Middle frontal gyrus (tissue), 1 donor: ENCODE measurements around the gene MTHFR.
A peak's percentile ranks its signal among the peaks of the same experiment; 100 is the strongest.

ENCODE experiments used
- DNase-seq: peaks from one replicate; pipeline ENCODE4 v3.0.0-alpha.2; 2015; ENCODE audit warnings: low spot score; ENCODE audit errors: extremely low spot score

MTHFR gene

GRCh38 chr1:11805422-11806306, at the start of gene MTHFR, which contains the start of gene CLCN6:
Gene MTHFR, minus strand, starts transcription at chr1:11805964. Its CDS starts 2,848 bp downstream, at chr1:11803116.
Gene CLCN6, plus strand, starts transcription at chr1:11806191. Its CDS starts 72 bp downstream, at chr1:11806263.
- DNase-seq = peak; percentile 94

DNA sequence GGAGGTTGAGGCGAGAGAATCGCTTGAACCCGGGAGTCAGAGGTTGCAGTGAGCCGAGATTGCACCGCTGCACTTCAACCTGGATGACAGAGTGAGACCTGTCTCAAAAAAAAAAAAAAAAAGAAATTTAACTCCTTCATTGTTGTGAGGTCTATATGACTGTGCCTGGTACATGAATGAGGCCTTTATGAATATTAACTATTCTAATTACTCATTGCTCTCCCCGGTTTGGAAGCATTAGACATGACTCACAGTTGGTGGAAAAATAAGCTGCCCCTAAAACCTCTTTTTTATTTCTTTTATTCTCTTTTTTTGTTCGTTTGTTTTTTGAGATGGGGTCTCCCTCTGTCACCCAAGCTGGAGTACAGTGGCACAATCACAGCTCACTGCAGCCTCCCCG, 49.7 kb upstream of the MTHFR start:
- no peak for DNase-seq

GRCh38 chr1:11854519-11854918, 48.8 kb upstream of the MTHFR start:
- no peak for DNase-seq

DNA sequence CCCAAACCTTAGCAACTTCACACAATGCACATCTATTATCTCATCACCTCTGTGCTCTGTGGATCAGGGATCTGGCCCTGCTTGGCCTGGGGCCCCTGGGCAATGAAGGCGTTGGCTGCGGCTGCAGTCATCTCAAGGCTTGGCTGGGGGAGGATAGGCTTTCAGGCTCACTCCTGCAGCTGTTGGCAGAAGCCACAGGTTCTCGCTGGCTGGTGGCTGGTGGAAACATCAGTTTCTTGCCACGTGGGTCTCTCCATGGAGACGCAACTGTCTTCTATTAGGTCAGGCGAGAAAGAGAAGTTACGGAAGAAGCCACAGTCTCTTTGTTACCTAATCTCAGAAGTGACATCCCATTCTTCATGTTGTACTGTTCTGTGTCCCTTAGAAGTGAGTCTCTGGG, 45.4 kb upstream of the MTHFR start:
- no peak for DNase-seq

GRCh38 chr1:11850156-11850555, 44.4 kb upstream of the MTHFR start:
- DNase-seq = no peak

DNA sequence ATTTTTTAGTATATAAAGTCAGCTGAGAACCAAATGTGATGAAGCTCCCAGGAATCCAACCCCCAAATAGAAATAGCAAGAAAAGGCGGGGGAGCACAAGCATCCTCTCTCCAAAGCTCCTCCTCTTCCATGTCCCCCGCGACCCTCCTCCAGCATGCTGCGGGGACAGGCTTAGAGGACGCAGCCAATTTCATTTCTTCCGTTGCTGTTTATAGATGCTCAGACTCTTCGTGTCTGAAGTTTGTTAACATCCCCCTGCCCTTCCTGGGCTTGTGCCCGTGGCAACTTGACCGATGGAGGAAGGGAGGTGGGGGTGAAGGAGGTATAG, 42.6 kb upstream of the MTHFR start:
- no peak for DNase-seq

DNA sequence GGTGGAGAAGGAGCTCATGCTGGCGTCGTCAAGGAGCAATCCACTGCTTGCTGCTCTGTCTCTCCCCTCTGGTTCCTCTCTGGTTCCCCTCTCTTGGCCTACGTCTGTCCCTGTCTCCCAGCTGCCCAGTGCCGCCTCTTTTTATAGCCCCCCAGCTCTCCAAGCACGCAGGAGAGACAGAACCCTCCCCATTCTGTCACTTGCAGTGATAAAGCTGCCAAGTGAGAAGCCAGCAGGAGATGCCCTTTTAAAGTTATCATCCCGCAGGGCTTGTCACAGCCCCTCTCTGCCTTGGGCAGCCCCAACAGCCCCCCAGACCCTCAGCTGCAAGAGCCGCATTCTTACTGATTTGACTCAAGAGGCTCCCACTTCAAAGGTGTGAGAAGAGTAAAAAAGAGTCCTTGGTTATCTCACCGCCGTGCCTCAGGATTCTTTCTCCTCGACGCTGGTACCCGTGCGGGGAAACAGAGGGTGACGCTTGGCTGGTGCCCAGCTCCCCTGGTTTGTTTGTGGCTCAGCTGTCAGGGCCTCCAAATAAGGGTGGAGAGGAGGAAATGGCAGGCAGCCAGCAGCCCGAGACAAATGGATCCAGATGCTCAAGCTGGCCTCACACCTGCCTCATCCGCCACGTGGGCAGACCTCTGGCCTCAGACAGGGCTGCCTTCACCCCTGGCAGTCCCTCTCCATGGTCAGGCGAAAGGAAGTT, 42.1 kb upstream of the MTHFR start, which contains the start of gene NPPA:
Gene NPPA (minus strand): TSS at position 117 of the 706 bp plus-strand sequence. CDS start 99 bp downstream, at position 18.
- no peak for DNase-seq

DNA sequence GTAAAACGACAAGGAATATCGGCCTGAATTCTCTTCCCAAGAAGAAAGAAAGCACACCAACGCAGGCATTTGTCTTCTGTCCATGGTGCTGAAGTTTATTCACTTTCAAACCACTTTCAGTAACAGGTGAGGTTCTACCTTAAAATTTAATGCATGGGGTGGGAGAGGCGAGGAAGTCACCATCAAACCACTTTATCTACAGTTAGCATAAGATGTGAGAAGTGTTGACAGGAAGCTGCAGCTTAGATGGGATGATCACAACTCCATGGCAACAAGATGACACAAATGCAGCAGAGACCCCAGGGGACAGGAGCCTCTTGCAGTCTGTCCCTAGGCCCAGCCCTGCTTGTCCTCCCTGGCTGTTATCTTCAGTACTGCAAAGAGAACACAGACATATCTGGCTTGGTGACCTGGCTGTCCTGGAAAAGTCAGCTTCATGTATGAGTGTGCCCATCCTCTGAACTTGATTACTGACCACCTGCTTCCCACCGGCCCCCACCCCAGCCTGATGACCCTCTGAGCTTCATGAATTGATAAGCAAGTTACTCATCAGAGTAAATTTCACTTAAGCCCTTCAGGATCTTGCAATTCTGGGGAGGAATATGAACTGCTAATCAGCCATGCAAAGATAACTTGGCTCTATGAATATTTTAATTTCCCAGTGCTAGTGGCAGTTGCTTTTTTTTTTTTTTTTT, 40.0 kb upstream of the MTHFR start:
- no peak for DNase-seq

DNA sequence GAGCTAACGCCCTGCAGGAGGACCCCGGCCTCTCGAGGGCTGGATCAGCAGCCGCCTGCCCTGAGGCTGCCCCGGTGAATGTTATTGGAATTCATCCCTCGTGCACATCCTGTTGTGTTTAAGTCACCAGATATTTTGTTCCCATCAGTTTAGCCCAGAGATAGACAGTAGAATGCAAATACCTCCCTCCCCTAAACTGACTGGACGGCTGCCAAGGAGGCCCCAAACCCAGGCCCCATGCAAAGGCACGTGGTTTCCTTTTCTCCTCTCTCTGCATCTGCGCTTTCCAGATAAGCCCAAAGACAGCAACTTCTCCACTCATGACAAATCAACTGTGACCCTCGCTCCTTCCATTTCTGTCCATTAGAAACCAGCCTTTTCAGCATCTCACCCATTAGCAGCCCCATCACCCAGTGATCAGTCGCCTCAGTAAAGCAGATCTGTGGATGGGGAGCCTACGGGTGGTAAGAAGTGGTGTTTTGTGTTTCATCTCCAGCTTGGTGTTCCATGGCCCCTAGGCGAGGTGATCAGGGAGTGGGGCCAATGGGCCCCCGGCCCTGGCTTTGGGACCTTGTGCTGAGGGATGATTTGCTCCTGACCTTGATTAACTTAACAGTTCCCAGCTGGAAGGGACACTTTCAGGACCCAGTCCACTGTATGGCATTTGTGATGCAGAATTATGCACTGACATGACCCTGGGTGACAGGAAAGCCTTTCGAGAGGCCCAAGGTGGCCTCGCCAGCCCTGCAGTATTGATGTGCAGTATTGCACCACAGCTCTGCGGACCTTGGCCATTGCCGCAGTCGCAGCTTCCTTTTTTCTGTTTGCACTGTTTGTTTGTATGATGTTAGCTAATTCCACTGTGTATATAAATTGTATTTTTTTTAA, 36.6 kb upstream of the MTHFR start:
- no peak for DNase-seq

- no peak for DNase-seq
These were observed 35.7 kb upstream of the MTHFR start for GRCh38 chr1:11841245-11842153.

- DNase-seq = no peak
These were observed 34.3 kb upstream of the MTHFR start for GRCh38 chr1:11839727-11840705.

DNA sequence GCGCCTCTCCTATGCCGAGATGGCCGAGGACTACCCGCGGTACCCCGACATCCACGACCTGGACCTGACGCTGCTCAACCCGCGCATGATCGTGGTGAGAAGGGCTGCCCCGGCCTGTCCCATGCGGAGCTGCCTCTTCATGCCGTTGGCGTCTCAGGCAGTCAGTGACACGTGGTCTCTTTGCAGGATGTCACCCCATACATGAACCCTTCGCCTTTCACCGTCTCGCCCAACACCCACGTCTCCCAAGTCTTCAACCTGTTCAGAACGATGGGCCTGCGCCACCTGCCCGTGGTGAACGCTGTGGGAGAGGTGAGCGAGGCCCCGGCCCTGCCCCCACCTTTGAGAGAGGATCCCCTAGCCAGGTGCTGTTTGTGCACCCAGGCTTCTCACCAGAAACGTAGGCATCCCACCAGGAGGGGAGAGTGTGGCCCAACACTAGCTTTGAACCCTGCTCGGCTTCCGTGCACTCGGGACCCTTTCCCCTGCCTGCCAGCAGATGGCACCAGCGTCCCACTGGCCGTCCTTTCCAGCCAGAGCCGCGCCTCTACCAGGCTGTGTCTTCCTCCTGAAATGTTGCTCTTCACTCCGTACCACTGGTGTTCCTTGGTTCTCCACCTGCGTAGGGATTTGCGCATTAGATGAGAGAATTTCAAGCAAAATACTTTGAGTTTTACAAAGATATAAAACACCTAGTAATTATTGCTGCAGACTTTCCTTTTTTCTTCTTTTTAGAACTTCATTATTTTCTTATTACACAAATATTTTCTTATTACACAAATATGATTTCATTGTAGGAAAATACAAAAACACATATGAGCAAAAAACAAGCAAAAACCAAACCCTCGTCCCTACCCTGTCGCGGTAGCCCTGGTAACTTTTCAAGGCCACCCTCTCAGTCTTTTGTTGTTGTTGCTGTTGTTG, 32.8 kb upstream of the MTHFR start:
- peak; percentile 15 for DNase-seq

GRCh38 chr1:11837767-11838348, 32.1 kb upstream of the MTHFR start:
- no peak for DNase-seq

- DNase-seq = no peak
These were observed 31.4 kb upstream of the MTHFR start for GRCh38 chr1:11836955-11837766.

DNA sequence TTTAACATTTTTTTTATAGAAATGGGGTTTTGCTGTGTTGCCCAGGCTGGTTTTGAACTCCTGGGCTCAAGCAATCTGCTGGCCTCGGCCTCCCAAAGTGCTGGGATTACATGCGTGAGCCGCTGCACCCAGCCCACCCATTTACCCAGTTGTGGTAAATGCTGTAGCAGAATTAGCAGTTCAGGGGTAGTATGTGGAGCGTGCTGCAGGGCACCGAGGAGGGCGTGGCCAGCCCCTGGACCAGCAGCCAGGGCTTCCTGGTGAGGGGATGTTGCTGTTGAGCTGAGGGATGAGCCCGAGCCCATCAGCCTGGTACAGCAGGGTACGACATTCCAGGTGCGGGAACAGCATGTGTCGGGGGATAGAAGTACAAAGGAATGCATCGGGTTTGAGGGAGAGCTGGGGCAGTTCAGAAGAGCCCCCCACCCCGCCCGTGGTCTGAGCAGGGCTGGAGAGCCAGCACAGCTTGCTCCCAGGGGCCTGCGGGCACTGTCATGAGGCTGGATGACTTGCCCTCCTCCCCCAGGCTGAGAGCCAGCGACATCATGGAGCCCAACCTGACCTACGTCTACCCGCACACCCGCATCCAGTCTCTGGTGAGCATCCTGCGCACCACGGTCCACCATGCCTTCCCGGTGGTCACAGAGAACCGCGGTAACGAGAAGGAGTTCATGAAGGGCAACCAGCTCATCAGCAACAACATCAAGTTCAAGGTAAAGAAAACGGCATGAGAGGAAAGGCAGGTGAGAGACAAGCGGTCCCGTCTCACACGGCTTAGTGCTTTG, 29.9 kb upstream of the MTHFR start:
- DNase-seq = no peak

DNA sequence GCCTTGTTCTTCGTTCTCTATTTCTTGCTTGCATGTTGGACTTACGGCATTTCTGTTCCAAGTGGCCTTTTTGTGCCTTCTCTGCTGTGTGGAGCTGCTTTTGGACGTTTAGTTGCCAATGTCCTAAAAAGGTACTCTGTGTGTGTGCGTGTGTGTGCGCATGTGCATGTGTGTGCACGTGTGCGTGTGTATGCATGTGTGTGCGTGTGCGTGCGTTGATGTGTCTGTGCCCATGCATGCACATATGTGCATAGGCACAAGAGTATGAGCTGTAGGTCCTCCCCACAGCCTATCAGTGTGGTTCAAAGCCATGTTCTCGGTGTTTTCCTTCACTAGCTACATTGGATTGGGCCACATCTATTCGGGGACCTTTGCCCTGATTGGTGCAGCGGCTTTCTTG, 28.1 kb upstream of the MTHFR start:
- no peak for DNase-seq
